ENCODE measurements around the gene CMYA5.

DNA sequence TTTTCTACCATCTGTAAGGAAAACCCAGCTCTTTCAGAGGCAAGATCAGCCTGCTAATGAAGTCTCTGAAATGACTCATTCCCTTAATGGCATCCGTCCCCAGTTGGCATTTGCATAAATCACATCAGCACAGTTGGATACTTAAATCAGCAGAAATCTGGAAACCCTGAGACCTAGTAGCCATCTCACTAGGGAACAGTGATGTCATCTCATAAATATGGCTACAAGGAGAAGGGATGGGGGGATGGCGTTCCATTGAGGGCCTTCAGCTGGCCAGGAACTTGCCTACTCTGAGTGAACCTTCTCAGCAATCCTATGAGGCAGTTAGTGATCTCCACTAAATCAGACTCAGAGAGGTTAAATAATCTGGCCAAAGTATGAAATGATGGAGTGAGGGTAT lies 81.8 kb downstream of the CMYA5 start:
- TF ChIP-seq CTCF (IDR thresholded peaks at IDR 0.05) (no peak), POLR2A (IDR thresholded peaks at IDR 0.05) (no peak), POLR2AphosphoS5 (IDR thresholded peaks at IDR 0.05) (no peak)

Measured in breast epithelium (tissue), 3 donors.